ENCODE results near the gene ASIC4. TPM values are rescaled to one million over a fixed set of nuclear protein-coding genes. Genes with fewer than 3 reads are reported as not detected.

The ASIC4 gene
- total and polyA plus RNA-seq, 2 of the 13 experiments (the other 11 are each of a cell fraction or from before 2014, with no cell fraction given) = 0.03 TPM; not detected in 1

DNA sequence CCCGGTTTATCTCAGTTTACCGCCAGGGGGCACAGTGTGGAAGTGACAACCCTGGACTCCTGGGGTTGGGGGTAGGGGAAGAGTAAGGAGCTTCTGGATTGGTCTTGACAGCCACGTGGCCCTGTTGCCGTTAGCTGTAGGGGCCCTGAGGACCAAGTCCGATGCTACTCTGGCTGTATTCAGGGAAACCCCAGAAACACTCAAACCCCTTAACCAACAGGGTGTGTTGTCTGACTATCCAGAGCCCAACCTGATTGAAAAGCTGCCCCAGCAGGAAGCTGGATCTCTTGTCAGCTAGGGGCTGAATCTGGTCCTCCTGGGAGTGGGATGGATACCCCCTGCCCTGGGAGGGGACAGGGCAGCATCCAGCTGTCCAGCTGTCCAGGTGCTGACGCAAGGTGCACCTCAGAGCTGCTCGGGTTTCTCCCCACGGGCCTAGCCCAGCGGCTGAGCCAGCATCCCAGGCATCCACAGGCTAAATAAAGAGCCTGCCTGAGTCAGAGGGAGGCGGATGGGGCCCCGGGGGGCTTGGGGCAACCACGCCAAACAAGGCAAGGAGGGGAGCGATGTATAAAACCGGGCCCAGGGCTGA, 18.7 kb upstream of the ASIC4 start (continued):
- TF ChIP-seq ZNF446 (CRISPR knock-in tag; IDR thresholded peaks at IDR 0.05) (0 out of 2 replicates have a peak, but pooled peaks have one; percentile 30), KMT2A (CRISPR knock-in tag; IDR thresholded peaks at IDR 0.05) (no peak), AKAP8 (CRISPR knock-in tag; IDR thresholded peaks at IDR 0.05) (no peak), KAT8 (CRISPR knock-in tag; IDR thresholded peaks at IDR 0.05) (no peak), AGO1 (IDR thresholded peaks at IDR 0.05; ENCODE audit: low read depth, low read length, poor library complexity, severe bottlenecking) (no peak), ZNF777 (CRISPR knock-in tag; IDR thresholded peaks at IDR 0.05) (no peak), GLI4 (CRISPR knock-in tag; IDR thresholded peaks at IDR 0.05; ENCODE audit: borderline replicate concordance) (no peak), MYC (CRISPR knock-in tag; IDR thresholded peaks at IDR 0.05; ENCODE audit: borderline replicate concordance) (peak; percentile 39; the same call in 1 of the 2 replicates), FOXA3 (CRISPR knock-in tag; IDR thresholded peaks at IDR 0.05) (0 out of 2 replicates have a peak, but pooled peaks have one; percentile 18), ZBTB7B (CRISPR knock-in tag; IDR thresholded peaks at IDR 0.05) (0 out of 2 replicates have a peak, but pooled peaks have one; percentile 44), POLR2AphosphoS2 (IDR thresholded peaks at IDR 0.05; ENCODE audit: low read depth, low read length) (no peak), CCAR2 (optimal IDR thresholded peaks at IDR 0.05; ENCODE audit: low read depth, low read length) (no peak), MEIS1 (CRISPR knock-in tag; IDR thresholded peaks at IDR 0.05; ENCODE audit: borderline replicate concordance) (no peak), SOX6 (IDR thresholded peaks at IDR 0.05) (no peak), SOX6 (CRISPR knock-in tag; IDR thresholded peaks at IDR 0.05) (no peak), ATRX (CRISPR knock-in tag; IDR thresholded peaks at IDR 0.05; ENCODE audit: borderline replicate concordance) (no peak), CHCHD3 (CRISPR knock-in tag; IDR thresholded peaks at IDR 0.05) (no peak), ZNF124 (CRISPR knock-in tag; IDR thresholded peaks at IDR 0.05) (no peak), MTF1 (CRISPR knock-in tag; IDR thresholded peaks at IDR 0.05) (no peak), ZBTB7A (CRISPR knock-in tag; IDR thresholded peaks at IDR 0.05) (no peak), ARNT (IDR thresholded peaks at IDR 0.05) (no peak), CENPT (CRISPR knock-in tag; IDR thresholded peaks at IDR 0.05; ENCODE audit: low read depth) (no peak), BORCS8-MEF2B (CRISPR knock-in tag; IDR thresholded peaks at IDR 0.05) (no peak), SAP130 (CRISPR knock-in tag; IDR thresholded peaks at IDR 0.05; ENCODE audit: low read depth) (peak; percentile 82), ZNF224 (CRISPR knock-in tag; IDR thresholded peaks at IDR 0.05) (no peak), MLX (CRISPR knock-in tag; IDR thresholded peaks at IDR 0.05) (no peak), SRF (IDR thresholded peaks at IDR 0.05; ENCODE audit: low read depth, low read length) (no peak), ZNF558 (CRISPR knock-in tag; IDR thresholded peaks at IDR 0.05; ENCODE audit: borderline replicate concordance) (no peak)
- TF ChIP-seq, protein P1, sequence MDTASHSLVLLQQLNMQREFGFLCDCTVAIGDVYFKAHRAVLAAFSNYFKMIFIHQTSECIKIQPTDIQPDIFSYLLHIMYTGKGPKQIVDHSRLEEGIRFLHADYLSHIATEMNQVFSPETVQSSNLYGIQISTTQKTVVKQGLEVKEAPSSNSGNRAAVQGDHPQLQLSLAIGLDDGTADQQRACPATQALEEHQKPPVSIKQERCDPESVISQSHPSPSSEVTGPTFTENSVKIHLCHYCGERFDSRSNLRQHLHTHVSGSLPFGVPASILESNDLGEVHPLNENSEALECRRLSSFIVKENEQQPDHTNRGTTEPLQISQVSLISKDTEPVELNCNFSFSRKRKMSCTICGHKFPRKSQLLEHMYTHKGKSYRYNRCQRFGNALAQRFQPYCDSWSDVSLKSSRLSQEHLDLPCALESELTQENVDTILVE (CRISPR knock-in tag; IDR thresholded peaks at IDR 0.05) = no peak
- TF ChIP-seq, protein P2, sequence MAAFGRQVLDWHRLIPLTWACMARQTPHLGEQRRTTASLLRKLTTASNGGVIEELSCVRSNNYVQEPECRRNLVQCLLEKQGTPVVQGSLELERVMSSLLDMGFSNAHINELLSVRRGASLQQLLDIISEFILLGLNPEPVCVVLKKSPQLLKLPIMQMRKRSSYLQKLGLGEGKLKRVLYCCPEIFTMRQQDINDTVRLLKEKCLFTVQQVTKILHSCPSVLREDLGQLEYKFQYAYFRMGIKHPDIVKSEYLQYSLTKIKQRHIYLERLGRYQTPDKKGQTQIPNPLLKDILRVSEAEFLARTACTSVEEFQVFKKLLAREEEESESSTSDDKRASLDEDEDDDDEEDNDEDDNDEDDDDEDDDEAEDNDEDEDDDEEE (CRISPR knock-in tag; IDR thresholded peaks at IDR 0.05) = 0 out of 2 replicates have a peak, but pooled peaks have one; percentile 53
- TF ChIP-seq, protein P3, sequence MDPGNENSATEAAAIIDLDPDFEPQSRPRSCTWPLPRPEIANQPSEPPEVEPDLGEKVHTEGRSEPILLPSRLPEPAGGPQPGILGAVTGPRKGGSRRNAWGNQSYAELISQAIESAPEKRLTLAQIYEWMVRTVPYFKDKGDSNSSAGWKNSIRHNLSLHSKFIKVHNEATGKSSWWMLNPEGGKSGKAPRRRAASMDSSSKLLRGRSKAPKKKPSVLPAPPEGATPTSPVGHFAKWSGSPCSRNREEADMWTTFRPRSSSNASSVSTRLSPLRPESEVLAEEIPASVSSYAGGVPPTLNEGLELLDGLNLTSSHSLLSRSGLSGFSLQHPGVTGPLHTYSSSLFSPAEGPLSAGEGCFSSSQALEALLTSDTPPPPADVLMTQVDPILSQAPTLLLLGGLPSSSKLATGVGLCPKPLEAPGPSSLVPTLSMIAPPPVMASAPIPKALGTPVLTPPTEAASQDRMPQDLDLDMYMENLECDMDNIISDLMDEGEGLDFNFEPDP (CRISPR knock-in tag; conservative IDR thresholded peaks at IDR 0.05) = no peak

Data from HepG2 (cell line).